K562 (cell line): ENCODE data around the gene KAT6B. TPM values are rescaled to one million over a fixed set of nuclear protein-coding genes. Genes with fewer than 3 reads are reported as not detected.

Source experiments
- ARID1B ChIP-seq: fragments of 450-650 bp; IDR thresholded peaks from 2 replicates; pipeline ENCODE4 v1.6.1; 2016; ENCODE audit warnings: antibody characterized with exemption, mild to moderate bottlenecking, inconsistent platforms
- BHLHE40 ChIP-seq: IDR thresholded peaks from 2 replicates; pipeline ENCODE4 v1.6.1; 2011; ENCODE audit warnings: low read length, improper control_type of control experiment
- CBFA2T3 ChIP-seq: fragments of 450-650 bp; IDR thresholded peaks from 2 replicates; pipeline ENCODE4 v1.6.1; 2017
- EP300 ChIP-seq: IDR thresholded peaks from 2 replicates; pipeline ENCODE4 v1.6.1; 2012; ENCODE audit warnings: low read length, improper control_type of control experiment
- FOSL1 ChIP-seq: fragments of 200-800 bp; sonication (Bioruptor generic); conservative IDR thresholded peaks from 2 replicates; pipeline ENCODE4 v1.6.1; 2016; ENCODE audit warnings: missing genetic modification characterization, missing compliant biosample characterization
- GATA2 ChIP-seq: sonication (generic); formaldehyde crosslinking; IDR thresholded peaks from 2 replicates; pipeline ENCODE4 v1.4.0; 2020; ENCODE audit warnings: mild to moderate bottlenecking, missing genetic modification reagents
- HDAC2 ChIP-seq: fragments of 450-650 bp; IDR thresholded peaks from 2 replicates; pipeline ENCODE4 v1.6.1; 2016; ENCODE audit warnings: mild to moderate bottlenecking
- JUND ChIP-seq, 2 experiments: IDR thresholded peaks; 2 replicates in 1 of 2; 3 replicates in 1 of 2; pipeline ENCODE4 v1.6.1; 2011; ENCODE audit warnings: borderline replicate concordance in 2 of 2, low read depth in 2 of 2, low read length in 2 of 2, improper control_type of control experiment in 1 of 2, missing biosample characterization in 1 of 2, missing genetic modification characterization in 1 of 2, missing genetic modification reagents in 1 of 2
- KDM1A ChIP-seq, 2 experiments: fragments of 450-650 bp; IDR thresholded peaks; 2 replicates each; pipeline ENCODE4 v1.6.1; 2016; ENCODE audit warnings: mild to moderate bottlenecking in 2 of 2
- KLF16 ChIP-seq: IDR thresholded peaks from 2 replicates; pipeline ENCODE4 v1.6.1; 2016; ENCODE audit warnings: antibody characterized with exemption
- MEF2D ChIP-seq: conservative IDR thresholded peaks from 2 replicates; pipeline ENCODE4 v1.6.1; 2016; ENCODE audit warnings: low read depth, missing genetic modification characterization, missing compliant biosample characterization
- MEIS2 ChIP-seq: fragments of 450-650 bp; IDR thresholded peaks from 2 replicates; pipeline ENCODE4 v1.6.1; 2014; ENCODE audit warnings: mild to moderate bottlenecking; ENCODE audit not compliant: partially characterized antibody
- RCOR1 ChIP-seq, 2 experiments: IDR thresholded peaks; 2 replicates each; pipeline ENCODE4 v1.6.1; 2012; ENCODE audit warnings: low read depth in 2 of 2, low read length in 2 of 2, borderline replicate concordance in 1 of 2, improper control_type of control experiment in 1 of 2
- RFX5 ChIP-seq: IDR thresholded peaks from 2 replicates; pipeline ENCODE4 v1.6.1; 2011; ENCODE audit warnings: low read depth, mild to moderate bottlenecking, improper control_type of control experiment, low read length
- SMARCE1 ChIP-seq: fragments of 450-650 bp; IDR thresholded peaks from 2 replicates; pipeline ENCODE4 v1.7.1; 2016; ENCODE audit warnings: mild to moderate bottlenecking
- SOX6 ChIP-seq: fragments of 450-650 bp; IDR thresholded peaks from 2 replicates; pipeline ENCODE4 v1.6.1; 2014; ENCODE audit warnings: mild to moderate bottlenecking
- THRB ChIP-seq: fragments of 450-650 bp; formaldehyde crosslinking; conservative IDR thresholded peaks from 2 replicates; pipeline ENCODE4 v1.4.0; 2022; ENCODE audit warnings: mild to moderate bottlenecking, missing genetic modification characterization
- ZBTB7A ChIP-seq: IDR thresholded peaks from 2 replicates; pipeline ENCODE4 v1.6.1; 2011; ENCODE audit warnings: low read depth, mild to moderate bottlenecking, low read length, moderate library complexity, borderline replicate concordance; ENCODE audit not compliant: control insufficient read depth
- ZMIZ1 ChIP-seq, 2 experiments: fragments of 150-350 bp in 1 of 2; IDR thresholded peaks; 2 replicates each; pipeline ENCODE4 v1.6.1; 2012 to 2016; ENCODE audit warnings: low read depth in 2 of 2, low read length in 2 of 2, mild to moderate bottlenecking in 1 of 2, moderate library complexity in 1 of 2
- ZNF561 ChIP-seq: fragments of 450-650 bp; formaldehyde crosslinking; conservative IDR thresholded peaks from 2 replicates; pipeline ENCODE4 v1.4.0; 2020; ENCODE audit warnings: mild to moderate bottlenecking, moderate library complexity
- ZNF644 ChIP-seq: fragments of 200-800 bp; sonication (Bioruptor generic); IDR thresholded peaks from 2 replicates; pipeline ENCODE4 v1.6.1; 2016; ENCODE audit warnings: low read depth, missing genetic modification characterization, missing compliant biosample characterization
- ZNF830 ChIP-seq: fragments of 250-450 bp; sonication (Bioruptor Pico); IDR thresholded peaks from 2 replicates; pipeline ENCODE4 v1.5.0; 2021; ENCODE audit warnings: mild to moderate bottlenecking
- polyA plus RNA-seq, 8 experiments: library from polyadenylated mRNA; depleted of rRNA in 4 of 8; stranded (reverse) in 5 of 8; unstranded in 3 of 8; fragments of >200 nt; fragmentation: Nextera tagmentation in 2 of 8; fragmentation: Illumina TruSeq in 1 of 8; extraction: Ambion mirVana in 2 of 8; extraction: Trizol in 1 of 8; gene quantifications; 2 replicates each; pipeline versions ENCODE4 v1.2.1 to v1.2.3, GENCODE V29; 2011 to 2014; ENCODE audit warnings: inconsistent platforms in 1 of 8, missing spikeins in 1 of 8
- total RNA-seq, 7 experiments: library from RNA; depleted of rRNA in 6 of 7; stranded (reverse); fragments of >200 nt in 6 of 7; fragmentation: Illumina TruSeq in 2 of 7; extraction: Trizol in 2 of 7; gene quantifications; 2 replicates each; pipeline versions ENCODE4 v1.2.1 to v1.2.3, GENCODE V29; 2011 to 2021; ENCODE audit warnings: low replicate concordance in 1 of 7
- TF ChIP-seq, protein P1 (sequence below): fragments of 450-650 bp; IDR thresholded peaks from 2 replicates; pipeline ENCODE4 v1.6.1; 2016

The KAT6B gene
- total and polyA plus RNA-seq, 9 of the 15 experiments (the other 6 are each of a cell fraction or from before 2014, with no cell fraction given) = 1.4 to 9.2 (median 6.8) TPM

DNA sequence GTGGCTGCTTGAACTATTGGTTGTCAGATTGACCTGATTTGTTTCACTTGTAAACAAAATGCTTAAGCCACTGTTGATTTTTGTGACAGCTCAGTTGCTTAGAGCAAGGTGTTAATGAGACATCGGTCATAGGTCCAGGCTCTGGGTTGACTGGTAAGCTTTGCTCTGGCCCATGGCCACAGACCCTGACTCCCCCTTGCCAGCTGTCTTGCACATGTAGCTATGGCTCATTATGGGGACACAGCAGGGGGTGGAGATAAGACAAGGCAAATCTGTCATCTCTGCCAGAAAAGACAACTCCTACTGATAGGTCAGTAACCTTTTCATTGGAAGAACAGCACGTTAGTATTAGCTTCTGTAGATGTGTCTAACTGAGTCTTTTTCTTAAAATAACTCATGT, 95.3 kb downstream of the KAT6B start (continued):
- TF ChIP-seq JUND (IDR thresholded peaks at IDR 0.05; ENCODE audit: borderline replicate concordance, low read depth, low read length) (0 out of 2 replicates have a peak, but pooled peaks have one; percentile 24), JUND (tag; IDR thresholded peaks at IDR 0.05; ENCODE audit: borderline replicate concordance, low read depth, low read length) (peak; percentile 26; the same call in 1 of the 3 replicates), CBFA2T3 (peak; percentile 89), FOSL1 (peak; percentile 61), ZMIZ1 (IDR thresholded peaks at IDR 0.05; ENCODE audit: low read depth in 2 of 2, low read length in 2 of 2) (0 out of 4 replicates have a peak, but pooled peaks of 1 of the 2 experiments have one; percentile 54), MEF2D (tag) (0 out of 2 replicates have a peak, but pooled peaks have one; percentile 30), ZNF830 (CRISPR knock-in tag) (no peak), ARID1B (peak; percentile 74), SMARCE1 (peak; percentile 50; the same call in 1 of the 2 replicates), ZBTB7A (peak; percentile 45; the same call in 1 of the 2 replicates), RCOR1 (IDR thresholded peaks at IDR 0.05; ENCODE audit: borderline replicate concordance in 1 of 2, low read depth in 2 of 2, low read length in 2 of 2) (peak in 1 of 2 experiments; percentile 69; a peak in 2 of 4 replicates), HDAC2 (peak; percentile 65; the same call in 1 of the 2 replicates), ZNF644 (tag) (0 out of 2 replicates have a peak, but pooled peaks have one; percentile 21), THRB (0 out of 2 replicates have a peak, but pooled peaks have one; percentile 18), KDM1A (IDR thresholded peaks at IDR 0.05) (peak; percentile 46 to 66; a peak in 2 of 4 replicates), GATA2 (CRISPR knock-in tag) (peak; percentile 62; the same call in 1 of the 2 replicates), ZNF561 (CRISPR knock-in tag) (no peak), KLF16 (peak; percentile 77), BHLHE40 (peak; percentile 68), RFX5 (no peak), EP300 (peak; percentile 53), SOX6 (peak; percentile 57; the same call in 1 of the 2 replicates), MEIS2 (peak; percentile 90)
- TF ChIP-seq, protein P1, sequence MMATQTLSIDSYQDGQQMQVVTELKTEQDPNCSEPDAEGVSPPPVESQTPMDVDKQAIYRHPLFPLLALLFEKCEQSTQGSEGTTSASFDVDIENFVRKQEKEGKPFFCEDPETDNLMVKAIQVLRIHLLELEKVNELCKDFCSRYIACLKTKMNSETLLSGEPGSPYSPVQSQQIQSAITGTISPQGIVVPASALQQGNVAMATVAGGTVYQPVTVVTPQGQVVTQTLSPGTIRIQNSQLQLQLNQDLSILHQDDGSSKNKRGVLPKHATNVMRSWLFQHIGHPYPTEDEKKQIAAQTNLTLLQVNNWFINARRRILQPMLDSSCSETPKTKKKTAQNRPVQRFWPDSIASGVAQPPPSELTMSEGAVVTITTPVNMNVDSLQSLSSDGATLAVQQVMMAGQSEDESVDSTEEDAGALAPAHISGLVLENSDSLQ = 0 out of 2 replicates have a peak, but pooled peaks have one; percentile 29
